NOMO-1 (cell line): ENCODE data around the gene GPR45.

Source experiments
- DNase-seq, 2 experiments: peaks; one replicate each; lab custom pipeline; 2025; ENCODE audit not compliant: unreplicated experiment in 2 of 2; lab: John Stamatoyannopoulos, UW

The GPR45 gene

GRCh38 chr2:105252271-105252670 lies 10.7 kb downstream of the GPR45 start:
- DNase-seq: no peak

DNA sequence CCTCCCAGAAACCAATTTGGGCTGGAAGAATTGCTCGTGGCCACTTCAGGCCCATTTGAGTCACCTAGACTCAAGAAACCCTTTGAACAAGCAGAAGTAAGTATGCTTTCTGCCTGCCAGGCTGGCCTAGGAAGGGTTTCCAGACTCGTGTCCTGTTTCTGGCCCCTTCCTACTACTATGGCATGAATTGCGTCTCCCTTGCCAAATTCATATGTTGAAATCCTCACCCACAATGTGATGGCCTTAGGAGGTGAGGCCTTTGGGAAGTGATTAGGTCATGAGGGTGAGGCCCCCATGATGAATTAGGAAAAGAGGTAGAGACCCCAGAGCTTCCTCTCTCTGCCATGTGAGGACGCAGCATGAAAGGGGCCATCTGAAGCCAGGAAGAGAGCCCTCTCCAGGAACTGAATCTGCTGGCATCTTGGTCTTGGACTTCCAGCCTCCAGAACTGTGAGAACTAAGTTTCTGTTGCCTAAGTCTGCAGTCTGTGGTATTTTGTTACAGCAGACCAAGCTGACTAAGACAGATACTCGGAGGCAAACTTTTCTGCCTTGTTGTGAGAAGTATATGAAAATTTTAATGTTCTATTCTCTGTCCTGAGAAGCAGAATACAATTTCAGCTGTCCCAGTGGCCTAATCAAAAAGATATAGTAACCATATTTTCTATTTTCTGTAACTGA lies 13.1 kb downstream of the GPR45 start:
- DNase-seq: no peak

DNA sequence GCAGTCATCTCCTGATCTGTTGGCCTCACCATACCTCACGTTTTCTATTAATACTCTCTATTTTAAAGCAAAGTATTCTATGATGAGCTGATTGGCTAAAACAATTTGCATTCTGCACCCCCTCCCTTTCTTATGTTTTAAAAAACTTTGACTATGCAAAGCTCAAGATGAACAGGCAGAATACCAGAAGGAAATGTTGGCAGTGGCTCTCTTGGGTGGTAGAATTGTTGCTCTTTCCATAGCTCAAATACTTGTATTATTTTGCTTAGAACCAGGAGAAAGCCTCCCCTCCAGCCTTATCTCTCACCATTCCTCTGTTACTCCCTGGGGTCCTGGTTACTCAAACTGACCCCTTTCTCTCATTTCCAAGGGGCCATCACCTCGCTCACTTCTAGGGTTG lies 14.4 kb downstream of the GPR45 start:
- no peak for DNase-seq

DNA sequence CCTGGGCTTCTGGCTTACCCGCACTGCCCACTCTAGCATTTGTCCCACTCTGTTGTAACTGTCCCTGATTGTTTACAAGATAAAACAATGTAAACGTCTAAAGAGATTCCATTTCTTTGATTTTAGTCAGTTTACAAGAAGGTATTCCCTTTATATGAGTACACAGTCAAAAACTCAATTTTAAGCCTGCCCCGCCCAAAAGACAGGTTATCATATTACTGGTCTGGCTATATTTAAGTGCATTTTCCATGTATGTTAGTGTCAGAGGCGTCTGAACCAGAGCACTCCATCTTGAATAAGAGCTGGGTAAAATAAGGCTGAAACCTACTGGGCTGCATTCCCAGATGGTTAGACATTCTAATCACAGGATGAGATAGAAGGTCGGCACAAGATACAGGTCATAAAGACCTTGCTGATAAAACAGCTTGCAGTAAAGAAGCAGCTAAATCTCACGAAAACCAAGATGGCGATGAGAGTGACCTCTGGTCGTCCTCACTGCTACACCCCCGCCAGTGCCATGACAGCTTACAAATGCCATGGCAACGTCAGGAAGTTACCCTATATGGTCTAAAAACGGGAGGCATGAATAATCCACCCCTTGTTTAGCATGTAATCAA lies 15.0 kb downstream of the GPR45 start:
- no peak for DNase-seq

DNA sequence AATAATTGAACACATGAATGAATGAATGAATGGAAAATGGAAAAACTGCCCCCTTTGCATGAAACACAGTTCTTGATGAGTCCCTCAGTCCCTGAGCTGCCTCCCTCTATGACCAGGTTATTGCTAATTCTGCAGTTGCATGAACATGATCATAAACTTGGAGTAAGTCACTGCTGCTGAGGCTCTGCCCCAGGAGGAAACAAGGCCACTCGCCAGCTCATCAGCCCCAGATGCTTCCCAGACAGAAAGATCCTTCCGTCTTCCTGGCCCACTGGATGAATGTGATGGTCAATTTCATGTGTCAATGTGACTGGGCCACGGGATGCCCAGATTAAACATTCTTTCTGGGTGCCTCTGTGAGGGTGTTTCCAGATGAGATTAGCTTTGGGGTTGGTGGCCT lies 16.4 kb downstream of the GPR45 start:
- no peak for DNase-seq

- DNase-seq: no peak
Measured at GRCh38 chr2:105258835-105259350, 17.4 kb downstream of the GPR45 start.

- DNase-seq: no peak
Measured at GRCh38 chr2:105261061-105261460, 19.5 kb downstream of the GPR45 start.

DNA sequence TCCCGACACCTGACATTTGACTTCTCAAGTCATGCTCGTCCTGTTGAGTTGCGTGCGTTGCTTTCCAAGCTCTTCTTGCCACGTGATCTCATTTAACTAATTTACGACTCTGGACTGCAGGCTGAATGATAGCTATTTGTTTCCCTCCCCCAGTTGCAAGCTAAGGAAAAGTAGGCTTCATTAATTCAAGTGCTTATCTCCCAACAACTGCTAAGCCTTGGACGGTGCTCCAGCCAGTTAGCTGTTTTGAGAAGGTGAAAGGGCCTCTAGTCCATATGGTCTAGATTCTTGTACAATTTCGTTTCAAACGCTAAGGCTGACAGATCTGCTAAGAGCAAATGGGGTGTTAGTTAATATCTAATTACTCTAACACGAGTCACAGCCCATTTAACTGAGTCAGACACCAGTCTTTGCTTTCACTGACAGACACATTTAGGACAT lies 21.1 kb downstream of the GPR45 start:
- DNase-seq: no peak

DNA sequence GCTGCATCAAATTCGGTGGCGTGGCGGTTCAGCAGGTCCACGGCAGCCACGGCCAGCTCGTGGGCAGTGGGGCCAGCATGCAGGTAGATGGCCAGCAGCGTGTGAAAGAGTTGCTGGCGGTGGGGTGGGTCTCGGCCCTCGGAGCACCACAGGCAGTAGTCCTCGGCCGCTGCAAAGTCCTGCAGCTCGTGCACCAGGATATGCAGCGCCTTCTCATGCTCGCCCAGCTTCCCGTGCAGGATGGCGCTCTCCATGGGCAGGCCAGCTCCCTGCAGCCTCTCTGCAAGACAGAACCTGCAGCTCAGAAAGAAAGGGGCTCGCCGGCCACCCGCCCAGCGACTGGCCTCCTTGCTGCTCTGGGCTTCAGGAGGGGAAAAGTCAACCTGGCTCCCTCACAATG lies 27.9 kb downstream of the GPR45 start:
- no peak for DNase-seq

DNA sequence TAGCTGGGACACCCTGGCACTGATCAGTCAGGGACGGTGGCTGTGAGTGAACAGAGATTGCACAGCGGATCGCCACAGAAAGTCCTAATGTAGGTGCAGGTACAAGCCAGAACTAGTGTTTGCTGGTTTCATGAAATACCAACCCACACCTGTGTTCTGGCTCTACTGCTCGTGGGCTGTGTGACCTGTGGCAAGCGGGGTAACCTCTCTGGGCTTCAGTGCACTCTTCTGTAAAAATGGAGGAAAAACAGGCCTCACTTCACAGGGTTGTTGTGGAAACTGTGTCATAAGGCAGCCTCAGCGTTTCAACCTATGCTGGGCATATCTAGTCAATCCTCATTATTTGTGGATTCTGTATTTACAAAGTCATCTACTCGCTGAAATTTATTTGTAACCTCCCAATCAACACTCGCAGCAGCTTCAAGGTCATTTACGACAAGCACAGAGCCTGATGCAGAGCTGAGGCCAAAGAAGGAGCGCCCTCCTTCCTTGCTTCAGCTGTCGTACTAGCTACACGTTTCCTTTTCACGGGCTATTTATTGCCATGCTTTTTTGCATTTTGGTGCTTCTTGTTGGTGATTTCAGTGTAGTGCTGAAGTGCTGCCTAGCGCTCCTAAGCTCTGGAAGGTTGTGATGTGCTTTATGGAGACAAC lies 30.0 kb downstream of the GPR45 start:
- no peak for DNase-seq

DNA sequence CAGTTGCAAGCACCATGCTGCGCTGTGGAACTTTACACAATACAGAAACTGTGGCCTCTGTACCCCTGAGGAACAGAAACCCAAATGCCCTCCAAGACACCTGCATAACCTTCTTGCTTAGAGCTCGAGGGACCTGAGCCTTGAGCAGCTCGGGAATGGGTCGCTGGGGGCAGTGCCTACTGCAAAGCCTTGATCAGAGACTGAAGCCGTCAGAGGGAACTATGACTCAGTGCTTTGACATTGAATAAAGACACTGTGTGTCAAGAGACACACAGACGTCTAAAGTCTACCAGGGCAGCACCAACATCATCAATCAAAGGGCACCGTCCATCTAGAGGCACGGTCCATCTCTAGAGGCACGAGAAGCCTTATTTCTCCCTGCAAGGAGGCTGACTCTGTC lies 30.6 kb downstream of the GPR45 start:
- DNase-seq: no peak

DNA sequence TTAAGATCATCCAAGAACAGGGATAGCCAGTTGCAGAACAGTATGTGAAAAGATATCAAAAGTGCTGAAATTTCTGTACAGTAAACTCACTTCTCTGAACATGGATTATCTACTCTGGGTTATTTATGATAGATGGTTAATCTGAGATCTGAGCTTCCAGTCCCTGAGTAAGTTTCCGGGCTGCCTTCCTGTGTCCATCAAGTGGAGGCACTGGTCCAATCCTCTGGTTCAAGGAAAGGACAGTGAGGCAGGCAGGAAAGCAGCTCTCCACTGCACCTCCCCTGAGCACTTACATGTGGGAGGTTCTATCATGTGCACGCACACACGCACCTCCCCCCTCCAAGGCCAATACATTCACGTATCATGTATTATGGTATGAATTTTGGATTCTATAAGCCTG lies 32.5 kb downstream of the GPR45 start:
- no peak for DNase-seq

DNA sequence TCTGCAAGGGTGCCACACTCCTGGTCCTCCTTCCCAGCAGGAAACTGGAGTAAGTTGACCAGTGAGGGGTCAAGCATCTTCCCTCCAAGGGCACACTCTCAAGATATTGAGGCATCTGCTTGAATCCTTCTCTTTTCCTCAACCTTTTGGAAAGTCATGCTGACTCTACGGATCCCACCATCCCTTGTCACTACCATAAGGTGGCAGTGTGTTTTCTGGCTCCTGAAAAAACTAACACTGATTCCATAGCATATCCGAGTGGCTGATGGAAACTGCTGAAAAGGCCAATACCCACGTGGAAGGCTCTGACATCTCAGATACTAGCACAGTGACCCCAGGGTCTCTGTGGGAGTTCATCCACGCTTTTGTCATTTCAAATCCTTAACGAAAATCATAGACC lies 37.1 kb downstream of the GPR45 start:
- no peak for DNase-seq

GRCh38 chr2:105279126-105279525 lies 37.6 kb downstream of the GPR45 start:
- no peak for DNase-seq

DNA sequence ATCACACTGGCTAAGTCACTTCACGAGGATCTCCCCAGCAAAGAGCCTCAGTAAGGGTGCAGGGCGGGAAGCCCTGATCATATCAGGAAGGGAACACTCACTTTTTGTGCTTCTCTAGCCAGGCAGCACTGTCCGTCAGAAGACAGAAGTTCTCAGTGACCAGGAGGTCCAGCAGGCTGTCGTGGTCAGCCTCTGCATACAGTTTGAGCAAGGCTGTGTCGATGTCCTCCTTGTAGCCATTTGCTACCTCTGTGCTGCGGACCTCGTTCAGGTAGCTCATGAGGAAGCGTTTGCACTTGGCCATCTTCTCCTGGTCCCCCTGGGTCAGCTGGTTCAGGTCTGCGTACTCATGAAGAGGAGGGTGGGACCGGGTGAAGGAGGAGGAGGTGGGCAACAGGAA lies 38.7 kb downstream of the GPR45 start:
- DNase-seq: no peak

DNA sequence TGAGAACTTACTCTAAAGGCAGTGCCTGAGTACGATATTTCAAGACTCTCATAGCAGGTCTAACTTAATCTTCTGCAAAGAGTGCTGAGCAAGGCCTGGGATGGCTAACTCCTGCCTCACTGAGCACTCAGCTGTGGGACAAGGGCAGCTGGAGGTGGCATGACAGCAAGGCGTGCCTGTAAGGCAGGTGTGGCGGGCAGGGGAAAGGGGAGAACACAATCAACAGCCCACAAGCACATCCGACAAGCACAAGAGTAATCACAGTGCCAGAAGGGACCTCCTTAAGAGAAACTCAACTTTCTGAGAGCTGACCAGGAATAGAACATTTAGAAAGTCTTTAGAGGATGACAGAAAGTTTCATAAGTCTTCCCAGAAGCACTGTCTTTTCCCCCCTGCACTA lies 42.0 kb downstream of the GPR45 start:
- no peak for DNase-seq

DNA sequence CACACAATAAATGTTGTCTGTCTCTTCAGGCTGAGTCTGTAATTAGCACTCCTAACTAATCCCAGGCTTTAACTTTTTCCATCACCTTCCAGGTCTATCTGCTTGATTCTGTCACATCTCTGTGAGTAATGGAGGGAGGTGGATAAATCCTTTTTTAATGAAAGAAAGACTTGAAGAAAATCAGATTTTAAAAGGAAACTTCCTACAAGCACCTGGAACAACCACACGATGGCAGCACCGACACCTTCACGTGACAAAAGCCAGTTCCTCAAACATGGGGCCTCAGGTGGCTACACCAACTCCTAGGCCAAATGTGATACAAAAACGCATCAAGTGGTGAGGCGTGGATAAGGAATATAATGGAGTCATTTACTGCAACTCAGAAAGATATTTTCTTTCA lies 46.1 kb downstream of the GPR45 start:
- peak; percentile 9 to 17 for DNase-seq

- no peak for DNase-seq
Measured at GRCh38 chr2:105288133-105288532, 46.6 kb downstream of the GPR45 start.

- no peak for DNase-seq
Measured at GRCh38 chr2:105290981-105291660, 49.6 kb downstream of the GPR45 start.

DNA sequence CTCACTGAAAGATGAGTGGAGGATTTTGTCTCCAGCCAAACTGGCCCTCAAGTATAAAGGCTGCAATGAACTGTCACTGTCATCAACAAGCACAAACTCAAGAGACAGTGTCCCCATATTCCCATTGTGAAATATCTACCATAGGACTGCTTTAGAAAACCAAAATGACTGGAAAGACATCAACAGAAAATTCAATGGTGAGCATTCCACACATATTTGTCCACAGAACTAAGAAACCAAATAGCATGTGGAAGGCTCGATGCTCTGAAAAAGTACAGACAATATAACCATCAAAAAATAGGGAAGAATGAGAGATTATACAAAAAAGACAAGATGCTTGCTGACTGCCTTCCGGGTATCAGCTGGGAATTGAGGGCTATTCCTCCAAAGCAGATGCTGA lies 50.4 kb downstream of the GPR45 start:
- no peak for DNase-seq
